Inflammatory macrophage treated with lipopolysaccharide for 4 hours (primary cell): Measurements from ENCODE around the gene SYT9.

Experiments
- DNase-seq: peaks from one replicate; pipeline ENCODE4 v3.0.0-alpha.2; 2020

SYT9 gene

GRCh38 chr11:7251836-7252682, at the start of gene SYT9:
SYT9 (plus strand) TSS chr11:7251904; CDS start chr11:7252187, 283 bp downstream.
- DNase-seq = no peak

- no peak for DNase-seq
These were observed 49.3 kb upstream of the SYT9 start for GRCh38 chr11:7202412-7202811.

GRCh38 chr11:7204778-7205177, 46.9 kb upstream of the SYT9 start:
- DNase-seq = no peak

- DNase-seq = no peak
These were observed 43.3 kb upstream of the SYT9 start for GRCh38 chr11:7208391-7208790.

- no peak for DNase-seq
These were observed 32.2 kb upstream of the SYT9 start for GRCh38 chr11:7219491-7219890.

GRCh38 chr11:7220636-7221035, 31.1 kb upstream of the SYT9 start:
- DNase-seq = no peak

- no peak for DNase-seq
These were observed 29.1 kb upstream of the SYT9 start for GRCh38 chr11:7222619-7223018.

- no peak for DNase-seq
These were observed 11.8 kb upstream of the SYT9 start for GRCh38 chr11:7239877-7240276.

- no peak for DNase-seq
These were observed 6.4 kb upstream of the SYT9 start for GRCh38 chr11:7245341-7245740.

GRCh38 chr11:7246179-7246578, 5.5 kb upstream of the SYT9 start:
- DNase-seq = no peak

- DNase-seq = no peak
These were observed 1.5 kb upstream of the SYT9 start for GRCh38 chr11:7250166-7250565.

GRCh38 chr11:7251487-7251835, 243 bp upstream of the SYT9 start:
- no peak for DNase-seq

- no peak for DNase-seq
These were observed 1.0 kb downstream of the SYT9 start for GRCh38 chr11:7252683-7253213.

- no peak for DNase-seq
These were observed 2.1 kb downstream of the SYT9 start for GRCh38 chr11:7253800-7254199.

- no peak for DNase-seq
These were observed 3.1 kb downstream of the SYT9 start for GRCh38 chr11:7254731-7255291.

GRCh38 chr11:7256943-7257342, 5.2 kb downstream of the SYT9 start:
- DNase-seq = no peak

- no peak for DNase-seq
These were observed 6.0 kb downstream of the SYT9 start for GRCh38 chr11:7257724-7258123.

- no peak for DNase-seq
These were observed 9.9 kb downstream of the SYT9 start for GRCh38 chr11:7261578-7261977.

GRCh38 chr11:7262672-7263071, 11.0 kb downstream of the SYT9 start:
- no peak for DNase-seq

- no peak for DNase-seq
These were observed 12.1 kb downstream of the SYT9 start for GRCh38 chr11:7263842-7264241.

GRCh38 chr11:7268758-7269157, 17.1 kb downstream of the SYT9 start:
- DNase-seq = no peak

- no peak for DNase-seq
These were observed 18.6 kb downstream of the SYT9 start for GRCh38 chr11:7270233-7270865.

GRCh38 chr11:7272373-7272772, 20.7 kb downstream of the SYT9 start:
- no peak for DNase-seq

GRCh38 chr11:7275133-7275532, 23.4 kb downstream of the SYT9 start:
- DNase-seq = no peak
